ENCODE measurements around the gene TXLNG. TPM values are rescaled to one million over a fixed set of nuclear protein-coding genes. Genes with fewer than 3 reads are reported as not detected.

The TXLNG gene
- 10 to 100 TPM in 1 of 4 donors, 1 to 10 TPM in 3; 5.4 to 17.2 (median 9.2) TPM for polyA plus RNA-seq
- long read RNA-seq, donor 1, full-length matches to known transcripts = 3 of 304 reads
- long read RNA-seq, donor 1, partial matches to known transcripts = 167 of 304 reads
- long read RNA-seq, donor 1, other reads (novel, unspliced or antisense) = 134 of 304 reads
- long read RNA-seq, donor 2 = 0 reads
- long read RNA-seq, donor 3, partial matches to known transcripts = 6 of 6 reads
- long read RNA-seq, donor 3, other reads (novel, unspliced or antisense) = 0 of 6 reads
- long read RNA-seq, donor 4 = 0 reads
- long read RNA-seq, donor 5, partial matches to known transcripts = 52 of 62 reads
- long read RNA-seq, donor 5, other reads (novel, unspliced or antisense) = 10 of 62 reads
- long read RNA-seq, donor 6, partial matches to known transcripts = 5 of 5 reads
- long read RNA-seq, donor 6, other reads (novel, unspliced or antisense) = 0 of 5 reads
- long read RNA-seq, donor 7, partial matches to known transcripts = 387 of 498 reads
- long read RNA-seq, donor 7, other reads (novel, unspliced or antisense) = 111 of 498 reads
- long read RNA-seq, donor 8 = 0 reads
- long read RNA-seq, donor 9 = 0 reads
- long read RNA-seq, donor 10, full-length matches to known transcripts = 1 of 12 reads
- long read RNA-seq, donor 10, partial matches to known transcripts = 11 of 12 reads
- long read RNA-seq, donor 10, other reads (novel, unspliced or antisense) = 0 of 12 reads

- Histone ChIP-seq H3K27ac (ENCODE audit: low read depth in 1 of 3, low read length in 2 of 3) (peak within 1 kb of the TSS; percentile 75 to 98 (median 86)), H3K9me3 (ENCODE audit: control insufficient read depth in 2 of 2, insufficient read depth in 1 of 2, low read depth in 1 of 2, low read length in 1 of 2) (no peaks in the 10 kb centered on the region), H3K4me1 (ENCODE audit: control insufficient read depth in 3 of 3, insufficient read depth in 2 of 3, low read depth in 1 of 3, low read length in 2 of 3) (no peaks in the 10 kb centered on the region), H3K4me3 (ENCODE audit: low read depth in 1 of 3, low read length in 3 of 3) (peak within 1 kb of the TSS; percentile 57 to 84 (median 79)), H3K36me3 (ENCODE audit: control insufficient read depth in 3 of 3, insufficient read depth in 2 of 3, low read depth in 1 of 3, low read length in 3 of 3) (peaks cover 0 to 3% (median 0%) of the 10 kb centered on the region in 3 donors), H3K27me3 (ENCODE audit: control insufficient read depth in 3 of 3, insufficient read depth in 3 of 3, low read length in 3 of 3) (no peaks in the 10 kb centered on the region)
- 0 to 2% (median 2%) methylated on average over 13 to 59 of the region's 59 CpGs for WGBS, 3 donors
- FAIRE-seq (peak; percentile 88), DNase-seq (peak; percentile 96 to 97)
These were observed at the start of gene TXLNG for GRCh38 chrX:16786139-16786790. TSS of gene TXLNG (plus strand) at chrX:16786466. CDS start at chrX:16786488, 22 bp downstream.

DNA sequence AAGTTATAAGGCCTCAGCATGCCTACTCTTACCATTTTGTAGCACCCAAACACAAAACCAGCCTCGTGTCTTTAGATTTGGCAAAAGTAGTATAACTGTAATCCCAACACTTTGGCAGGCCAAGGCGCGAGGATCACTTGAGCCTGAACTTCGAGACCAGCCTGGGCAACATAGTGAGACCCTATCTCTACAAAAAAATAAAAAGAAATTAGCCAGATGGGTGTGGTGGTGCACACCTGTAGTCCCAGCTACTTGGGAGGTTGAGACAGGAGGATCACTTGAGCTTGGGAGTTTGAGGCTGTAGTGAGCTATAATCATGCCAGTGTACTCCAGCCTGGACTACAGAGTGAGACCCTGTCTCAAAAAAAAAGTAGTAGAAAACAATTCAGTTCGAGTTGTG is 49.2 kb upstream of the TXLNG start:
- FAIRE-seq = no peak
- DNase-seq = no peak
- peaks cover 7 to 28% (median 11%) of the 10 kb centered on the region in 3 donors for H3K36me3 ChIP-seq (ENCODE audit: control insufficient read depth in 3 of 3, insufficient read depth in 2 of 3, low read depth in 1 of 3, low read length in 3 of 3)
- H3K4me1 ChIP-seq (ENCODE audit: control insufficient read depth in 3 of 3, insufficient read depth in 2 of 3, low read depth in 1 of 3, low read length in 2 of 3) = no peaks in the 10 kb centered on the region
- H3K4me3 ChIP-seq (ENCODE audit: low read depth in 1 of 3, low read length in 3 of 3) = no peak overlapping the region
- WGBS, 3 donors = 78 to 99% (median 93%) methylated on average over 5 of the region's 5 CpGs
- H3K27ac ChIP-seq (ENCODE audit: low read depth in 1 of 3, low read length in 2 of 3) = no peak overlapping the region
- H3K9me3 ChIP-seq (ENCODE audit: control insufficient read depth in 2 of 2, insufficient read depth in 1 of 2, low read depth in 1 of 2, low read length in 1 of 2) = no peaks in the 10 kb centered on the region
- H3K27me3 ChIP-seq (ENCODE audit: control insufficient read depth in 3 of 3, insufficient read depth in 3 of 3, low read length in 3 of 3) = no peaks in the 10 kb centered on the region

- no peak for DNase-seq
- no peaks in the 10 kb centered on the region for H3K9me3 ChIP-seq (ENCODE audit: control insufficient read depth in 2 of 2, insufficient read depth in 1 of 2, low read depth in 1 of 2, low read length in 1 of 2)
- 73 to 80% (median 76%) methylated on average over 6 of the region's 6 CpGs for WGBS, 3 donors
- no peaks in the 10 kb centered on the region for H3K27me3 ChIP-seq (ENCODE audit: control insufficient read depth in 3 of 3, insufficient read depth in 3 of 3, low read length in 3 of 3)
- no peak overlapping the region for H3K27ac ChIP-seq (ENCODE audit: low read depth in 1 of 3, low read length in 2 of 3)
- H3K4me1 ChIP-seq (ENCODE audit: control insufficient read depth in 3 of 3, insufficient read depth in 2 of 3, low read depth in 1 of 3, low read length in 2 of 3) = no peaks in the 10 kb centered on the region
- H3K4me3 ChIP-seq (ENCODE audit: low read depth in 1 of 3, low read length in 3 of 3) = no peak overlapping the region
- peaks cover 13 to 42% (median 18%) of the 10 kb centered on the region in 3 donors for H3K36me3 ChIP-seq (ENCODE audit: control insufficient read depth in 3 of 3, insufficient read depth in 2 of 3, low read depth in 1 of 3, low read length in 3 of 3)
- no peak for FAIRE-seq
These were observed 46.7 kb upstream of the TXLNG start for GRCh38 chrX:16739574-16739973.

DNA sequence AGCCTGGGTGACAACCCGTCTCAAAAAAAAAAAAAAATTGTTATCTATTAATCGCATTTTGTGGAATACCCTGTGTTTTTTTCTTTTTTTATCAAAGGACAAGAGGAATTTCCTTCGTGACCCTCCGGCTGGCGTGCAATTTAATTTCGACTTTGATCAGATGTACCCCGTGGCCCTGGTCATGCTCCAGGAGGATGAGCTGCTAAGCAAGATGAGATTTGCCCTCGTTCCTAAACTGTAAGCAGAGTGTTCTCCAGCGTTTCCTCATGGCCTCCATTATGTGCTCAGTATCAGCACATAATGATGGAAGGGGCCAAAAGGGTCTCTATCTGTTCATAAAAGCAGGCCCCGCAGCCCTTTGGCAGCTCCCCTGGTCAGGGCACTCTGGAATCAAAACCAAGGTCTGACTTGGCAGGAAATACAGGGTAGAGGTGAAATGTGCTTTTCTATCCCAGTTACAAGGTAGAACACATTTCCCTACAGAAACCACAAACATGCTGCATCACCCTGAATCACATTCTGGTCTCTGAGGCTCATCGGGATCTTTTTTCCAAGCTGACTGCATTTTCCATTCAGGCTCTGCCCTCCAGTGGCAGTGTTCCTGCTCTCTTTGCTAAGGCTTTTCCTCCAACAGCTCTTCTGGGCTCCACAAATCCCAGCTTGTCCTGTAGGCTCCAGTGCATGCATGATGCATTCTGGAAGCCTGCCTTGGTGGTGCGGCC is 42.5 kb upstream of the TXLNG start:
- FAIRE-seq = no peak

GRCh38 chrX:16745102-16745501 is 41.2 kb upstream of the TXLNG start:
- 90 to 93% (median 92%) methylated on average over 5 of the region's 5 CpGs for WGBS, 3 donors
- Histone ChIP-seq H3K4me1 (ENCODE audit: control insufficient read depth in 3 of 3, insufficient read depth in 2 of 3, low read depth in 1 of 3, low read length in 2 of 3) (no peaks in the 10 kb centered on the region), H3K36me3 (ENCODE audit: control insufficient read depth in 3 of 3, insufficient read depth in 2 of 3, low read depth in 1 of 3, low read length in 3 of 3) (peaks cover 10 to 46% (median 16%) of the 10 kb centered on the region in 3 donors), H3K27me3 (ENCODE audit: control insufficient read depth in 3 of 3, insufficient read depth in 3 of 3, low read length in 3 of 3) (no peaks in the 10 kb centered on the region), H3K4me3 (ENCODE audit: low read depth in 1 of 3, low read length in 3 of 3) (no peak overlapping the region), H3K27ac (ENCODE audit: low read depth in 1 of 3, low read length in 2 of 3) (no peak overlapping the region), H3K9me3 (ENCODE audit: control insufficient read depth in 2 of 2, insufficient read depth in 1 of 2, low read depth in 1 of 2, low read length in 1 of 2) (no peaks in the 10 kb centered on the region)
- FAIRE-seq = no peak
- DNase-seq = no peak

More for the DNA sequence above, 42.5 kb upstream of the TXLNG start:
- Histone ChIP-seq H3K27me3 (ENCODE audit: control insufficient read depth in 3 of 3, insufficient read depth in 3 of 3, low read length in 3 of 3) (no peaks in the 10 kb centered on the region), H3K36me3 (ENCODE audit: control insufficient read depth in 3 of 3, insufficient read depth in 2 of 3, low read depth in 1 of 3, low read length in 3 of 3) (peaks cover 10 to 45% (median 15%) of the 10 kb centered on the region in 3 donors), H3K4me3 (ENCODE audit: low read depth in 1 of 3, low read length in 3 of 3) (no peak overlapping the region), H3K27ac (ENCODE audit: low read depth in 1 of 3, low read length in 2 of 3) (no peak overlapping the region), H3K4me1 (ENCODE audit: control insufficient read depth in 3 of 3, insufficient read depth in 2 of 3, low read depth in 1 of 3, low read length in 2 of 3) (no peaks in the 10 kb centered on the region), H3K9me3 (ENCODE audit: control insufficient read depth in 2 of 2, insufficient read depth in 1 of 2, low read depth in 1 of 2, low read length in 1 of 2) (no peaks in the 10 kb centered on the region)
- 93 to 96% (median 94%) methylated on average over 12 of the region's 12 CpGs for WGBS, 3 donors
- no peak for DNase-seq

- peaks cover 10 to 46% (median 16%) of the 10 kb centered on the region in 3 donors for H3K36me3 ChIP-seq (ENCODE audit: control insufficient read depth in 3 of 3, insufficient read depth in 2 of 3, low read depth in 1 of 3, low read length in 3 of 3)
- no peaks in the 10 kb centered on the region for H3K4me1 ChIP-seq (ENCODE audit: control insufficient read depth in 3 of 3, insufficient read depth in 2 of 3, low read depth in 1 of 3, low read length in 2 of 3)
- no peaks in the 10 kb centered on the region for H3K9me3 ChIP-seq (ENCODE audit: control insufficient read depth in 2 of 2, insufficient read depth in 1 of 2, low read depth in 1 of 2, low read length in 1 of 2)
- H3K4me3 ChIP-seq (ENCODE audit: low read depth in 1 of 3, low read length in 3 of 3) = no peak overlapping the region
- H3K27ac ChIP-seq (ENCODE audit: low read depth in 1 of 3, low read length in 2 of 3) = no peak overlapping the region
- DNase-seq = no peak
- H3K27me3 ChIP-seq (ENCODE audit: control insufficient read depth in 3 of 3, insufficient read depth in 3 of 3, low read length in 3 of 3) = no peaks in the 10 kb centered on the region
- no peak for FAIRE-seq
- WGBS, 3 donors = 94 to 100% (median 99%) methylated on average over 3 to 5 of the region's 5 CpGs
These were observed 40.6 kb upstream of the TXLNG start for GRCh38 chrX:16745659-16746058.

DNA sequence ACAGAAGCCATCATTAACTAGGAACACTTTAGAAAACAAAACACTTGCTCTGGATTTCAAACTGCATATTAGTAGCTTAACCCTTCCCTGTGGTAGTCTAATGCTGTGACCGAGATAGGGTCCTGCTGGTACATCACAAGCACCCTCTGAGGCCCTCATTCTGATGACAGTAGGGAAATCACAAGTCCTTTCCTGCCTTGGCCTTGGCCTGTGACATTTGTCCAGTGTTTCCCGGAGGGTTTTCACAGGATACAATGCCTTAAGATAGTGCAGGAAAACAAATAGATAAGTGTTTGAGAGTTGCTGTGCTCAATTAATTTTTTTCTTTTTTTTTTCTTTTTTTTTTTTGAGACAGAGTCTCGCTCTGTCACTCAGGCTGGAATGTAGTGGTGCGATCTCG is 37.8 kb upstream of the TXLNG start:
- WGBS, 3 donors = 94 to 96% (median 96%) methylated on average over 4 to 5 of the region's 5 CpGs
- no peak for DNase-seq
- no peak for FAIRE-seq
- no peaks in the 10 kb centered on the region for H3K27me3 ChIP-seq (ENCODE audit: control insufficient read depth in 3 of 3, insufficient read depth in 3 of 3, low read length in 3 of 3)
- no peak overlapping the region for H3K27ac ChIP-seq (ENCODE audit: low read depth in 1 of 3, low read length in 2 of 3)
- H3K9me3 ChIP-seq (ENCODE audit: control insufficient read depth in 2 of 2, insufficient read depth in 1 of 2, low read depth in 1 of 2, low read length in 1 of 2) = no peaks in the 10 kb centered on the region
- peaks cover 10 to 42% (median 16%) of the 10 kb centered on the region in 3 donors for H3K36me3 ChIP-seq (ENCODE audit: control insufficient read depth in 3 of 3, insufficient read depth in 2 of 3, low read depth in 1 of 3, low read length in 3 of 3)
- no peaks in the 10 kb centered on the region for H3K4me1 ChIP-seq (ENCODE audit: control insufficient read depth in 3 of 3, insufficient read depth in 2 of 3, low read depth in 1 of 3, low read length in 2 of 3)
- no peak overlapping the region for H3K4me3 ChIP-seq (ENCODE audit: low read depth in 1 of 3, low read length in 3 of 3)

DNA sequence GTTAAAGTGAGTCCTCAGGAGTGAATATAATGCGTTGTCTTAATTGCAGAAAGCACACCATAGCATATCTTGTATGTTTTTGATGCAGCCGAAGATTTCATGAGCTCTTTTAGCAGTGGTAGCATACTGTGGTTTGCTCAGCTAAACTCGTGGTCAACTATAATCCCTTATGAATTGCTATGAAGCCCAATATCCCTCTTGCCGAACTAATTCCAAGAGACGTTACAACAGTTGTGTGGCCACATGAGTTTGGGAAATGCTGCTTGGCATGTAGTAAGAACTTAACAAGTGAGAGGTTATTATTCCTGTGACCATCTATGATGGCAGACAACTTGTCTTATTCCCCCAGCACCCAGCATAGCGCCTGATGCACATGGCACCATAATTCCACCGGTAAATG is 36.1 kb upstream of the TXLNG start:
- H3K36me3 ChIP-seq (ENCODE audit: control insufficient read depth in 3 of 3, insufficient read depth in 2 of 3, low read depth in 1 of 3, low read length in 3 of 3) = peaks cover 0 to 32% (median 10%) of the 10 kb centered on the region in 3 donors
- 97 to 100% (median 98%) methylated on average over 6 to 7 of the region's 7 CpGs for WGBS, 3 donors
- FAIRE-seq = no peak

More for the DNA sequence above, 36.1 kb upstream of the TXLNG start:
- DNase-seq = no peak
- no peak overlapping the region for H3K4me3 ChIP-seq (ENCODE audit: low read depth in 1 of 3, low read length in 3 of 3)
- no peaks in the 10 kb centered on the region for H3K9me3 ChIP-seq (ENCODE audit: control insufficient read depth in 2 of 2, insufficient read depth in 1 of 2, low read depth in 1 of 2, low read length in 1 of 2)
- H3K27ac ChIP-seq (ENCODE audit: low read depth in 1 of 3, low read length in 2 of 3) = no peak overlapping the region
- H3K27me3 ChIP-seq (ENCODE audit: control insufficient read depth in 3 of 3, insufficient read depth in 3 of 3, low read length in 3 of 3) = no peaks in the 10 kb centered on the region
- no peaks in the 10 kb centered on the region for H3K4me1 ChIP-seq (ENCODE audit: control insufficient read depth in 3 of 3, insufficient read depth in 2 of 3, low read depth in 1 of 3, low read length in 2 of 3)
